ENCODE measurements around the gene PCDHA11.
A peak's percentile ranks its signal among the peaks of the same experiment; 100 is the strongest.
"Not testable (repeated sequence)": the region's sequence is repeated elsewhere in the genome, so short reads cannot be mapped to it uniquely, and the experiment has no call there.

PCDHA11 gene

GRCh38 chr5:140875085-140876065, 6.6 kb downstream of the PCDHA11 start, which contains the start of gene PCDHA12:
Gene PCDHA12, plus strand, starts transcription at chr5:140875308. Its CDS starts 165 bp downstream, at chr5:140875473.
- no peak for TF ChIP-seq ZFX (IDR thresholded peaks at IDR 0.05; ENCODE audit: borderline replicate concordance)
- TF ChIP-seq CTCF (IDR thresholded peaks at IDR 0.05), result peak; percentile 37
- no peak within 1 kb of the TSS for H3K27ac ChIP-seq

GRCh38 chr5:140876541-140877261, 7.9 kb downstream of the PCDHA11 start:
- H3K27ac ChIP-seq, result not testable (repeated sequence)

GRCh38 chr5:140877262-140877581, 8.5 kb downstream of the PCDHA11 start:
- no peak overlapping the region for H3K27ac ChIP-seq
- TF ChIP-seq ZFX (IDR thresholded peaks at IDR 0.05; ENCODE audit: borderline replicate concordance), result no peak
- no peak for TF ChIP-seq CTCF (IDR thresholded peaks at IDR 0.05)

- H3K27ac ChIP-seq, result peak within 1 kb of the TSS; percentile 88
- TF ChIP-seq CTCF (IDR thresholded peaks at IDR 0.05), result peak; percentile 70
- no peak for TF ChIP-seq ZFX (IDR thresholded peaks at IDR 0.05; ENCODE audit: borderline replicate concordance)
Observed at GRCh38 chr5:140881889-140882590, 13.3 kb downstream of the PCDHA11 start, which contains the start of gene PCDHA13. Gene PCDHA13, plus strand, starts transcription at chr5:140882124. Its CDS starts 145 bp downstream, at chr5:140882269.

GRCh38 chr5:140882591-140882899, 13.8 kb downstream of the PCDHA11 start:
- TF ChIP-seq CTCF (IDR thresholded peaks at IDR 0.05) (peak; percentile 63), ZFX (IDR thresholded peaks at IDR 0.05; ENCODE audit: borderline replicate concordance) (no peak)
- H3K27ac ChIP-seq, result peak overlapping the region; percentile 88

- H3K27ac ChIP-seq, result no peak overlapping the region
- TF ChIP-seq ZFX (IDR thresholded peaks at IDR 0.05; ENCODE audit: borderline replicate concordance) (no peak), CTCF (IDR thresholded peaks at IDR 0.05) (no peak)
Observed at GRCh38 chr5:140883373-140883772, 14.6 kb downstream of the PCDHA11 start.

GRCh38 chr5:140883927-140884697, 15.4 kb downstream of the PCDHA11 start:
- no peak for TF ChIP-seq CTCF (IDR thresholded peaks at IDR 0.05)
- TF ChIP-seq ZFX (IDR thresholded peaks at IDR 0.05; ENCODE audit: borderline replicate concordance), result no peak
- no peak overlapping the region for H3K27ac ChIP-seq
